ENCODE data around the gene GRHL3.

Gene GRHL3

DNA sequence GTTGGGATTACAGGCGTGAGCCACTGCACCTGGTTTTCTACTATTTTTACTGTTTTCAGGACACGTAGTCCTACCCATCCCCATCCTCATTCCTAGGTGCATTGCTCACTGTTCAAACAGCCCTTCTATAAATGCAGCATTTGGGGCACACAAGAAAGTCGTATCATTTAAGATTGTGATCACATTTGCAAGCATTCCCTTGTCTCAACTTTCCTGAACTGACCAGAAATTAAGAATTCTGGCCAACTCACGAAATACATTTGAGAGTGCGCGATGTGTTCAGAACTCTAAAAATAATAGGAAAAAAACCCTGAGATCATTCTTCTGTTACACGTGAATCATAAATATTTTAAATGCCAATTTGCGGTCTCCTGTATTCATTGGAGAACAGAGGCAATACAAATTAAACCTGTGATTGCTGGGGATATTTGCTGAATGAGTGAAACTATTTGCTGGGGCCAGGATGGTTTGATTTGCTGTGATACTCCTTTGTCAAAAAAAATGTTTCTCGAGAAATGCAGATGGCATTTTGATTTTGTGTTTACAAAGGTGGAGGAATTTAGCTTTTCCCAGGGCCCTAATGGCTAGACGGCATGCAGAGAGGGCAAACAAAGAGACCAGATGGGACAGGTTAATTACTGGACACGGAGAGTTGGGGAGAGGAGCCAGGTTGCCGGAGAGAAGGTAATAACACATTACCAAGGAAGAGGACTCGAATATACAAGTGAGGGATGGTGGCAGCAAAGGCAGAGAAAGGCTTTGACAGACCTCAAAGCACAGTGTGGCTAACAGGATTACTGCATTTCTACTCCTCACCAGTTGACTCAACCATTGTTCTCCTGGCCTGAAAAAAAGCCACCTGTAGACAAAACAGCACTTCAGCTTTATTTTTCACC, 56.0 kb downstream of the GRHL3 start:
- H3K27ac Mint-ChIP-seq: no peak overlapping the region
- H3K4me3 Mint-ChIP-seq: no peak overlapping the region
- no peaks in the 10 kb centered on the region for H3K4me1 Mint-ChIP-seq (ENCODE audit: low read depth)
- no peaks in the 10 kb centered on the region for H3K9me3 Mint-ChIP-seq
- no peak for DNase-seq
- H3K27me3 Mint-ChIP-seq: no peaks in the 10 kb centered on the region
- peaks cover 11% of the 10 kb centered on the region for H3K36me3 Mint-ChIP-seq (ENCODE audit: low read depth)

- Mint-ChIP-seq H3K27ac (no peak overlapping the region), H3K27me3 (no peaks in the 10 kb centered on the region), H3K36me3 (ENCODE audit: low read depth) (peaks cover 19% of the 10 kb centered on the region), H3K9me3 (no peaks in the 10 kb centered on the region), H3K4me3 (no peak overlapping the region), H3K4me1 (ENCODE audit: low read depth) (peaks cover 14% of the 10 kb centered on the region)
- DNase-seq: no peak
Measured at GRCh38 chr1:24379733-24380315, 60.7 kb downstream of the GRHL3 start.

- no peaks in the 10 kb centered on the region for H3K9me3 Mint-ChIP-seq
Measured at GRCh38 chr1:24380508-24380907, 61.4 kb downstream of the GRHL3 start.

DNA sequence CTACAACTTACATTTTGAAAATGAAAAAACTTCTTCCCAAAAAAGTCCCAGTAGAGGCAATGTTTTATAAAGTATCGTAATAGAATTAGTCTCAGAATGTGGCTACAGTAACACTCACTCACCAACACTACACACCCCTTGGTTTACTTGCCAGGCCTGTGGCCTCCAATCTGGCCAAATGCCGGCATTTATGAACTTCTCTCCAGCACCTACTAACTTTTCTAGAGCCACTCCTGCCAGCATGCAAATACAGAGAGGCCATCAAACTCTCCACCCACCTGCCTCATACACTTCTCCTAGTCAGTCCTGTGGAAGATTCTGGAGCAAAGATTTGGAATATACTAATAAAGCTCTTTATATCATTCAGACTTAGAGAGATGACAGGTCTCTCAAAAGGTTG, 62.1 kb downstream of the GRHL3 start:
- Mint-ChIP-seq H3K36me3 (ENCODE audit: low read depth) (peaks cover 19% of the 10 kb centered on the region), H3K4me1 (ENCODE audit: low read depth) (peaks cover 28% of the 10 kb centered on the region), H3K4me3 (no peak overlapping the region), H3K27me3 (no peaks in the 10 kb centered on the region), H3K9me3 (no peaks in the 10 kb centered on the region), H3K27ac (no peak overlapping the region)
- DNase-seq: no peak

More at GRCh38 chr1:24380508-24380907, 61.4 kb downstream of the GRHL3 start:
- no peak overlapping the region for H3K27ac Mint-ChIP-seq
- H3K4me3 Mint-ChIP-seq: no peak overlapping the region
- peaks cover 19% of the 10 kb centered on the region for H3K36me3 Mint-ChIP-seq (ENCODE audit: low read depth)
- H3K27me3 Mint-ChIP-seq: no peaks in the 10 kb centered on the region
- no peak for DNase-seq
- peaks cover 21% of the 10 kb centered on the region for H3K4me1 Mint-ChIP-seq (ENCODE audit: low read depth)

DNA sequence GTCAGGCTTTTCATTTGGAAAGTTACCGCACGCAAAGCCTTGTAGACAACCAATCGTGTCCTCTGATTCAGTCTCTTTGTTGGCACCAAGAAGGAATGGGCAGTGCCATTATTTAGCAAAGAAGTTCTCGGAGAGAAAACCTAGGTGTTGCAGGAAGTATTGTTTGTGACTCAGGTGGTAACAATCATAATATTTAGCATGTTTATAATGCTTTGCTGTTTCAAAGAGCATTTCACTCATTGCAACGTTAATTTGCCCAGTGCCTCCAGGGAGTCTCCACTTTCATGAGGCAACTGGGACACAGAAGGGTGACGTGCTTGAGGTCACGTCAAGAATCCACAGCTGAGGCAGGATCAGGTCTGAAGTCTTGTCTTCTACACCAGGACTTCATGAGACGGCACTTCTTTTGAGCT, 63.0 kb downstream of the GRHL3 start:
- no peaks in the 10 kb centered on the region for H3K9me3 Mint-ChIP-seq
- H3K27me3 Mint-ChIP-seq: no peaks in the 10 kb centered on the region
- no peak for DNase-seq
- peaks cover 21% of the 10 kb centered on the region for H3K36me3 Mint-ChIP-seq (ENCODE audit: low read depth)
- peaks cover 36% of the 10 kb centered on the region for H3K4me1 Mint-ChIP-seq (ENCODE audit: low read depth)
- H3K4me3 Mint-ChIP-seq: no peak overlapping the region
- no peak overlapping the region for H3K27ac Mint-ChIP-seq

DNA sequence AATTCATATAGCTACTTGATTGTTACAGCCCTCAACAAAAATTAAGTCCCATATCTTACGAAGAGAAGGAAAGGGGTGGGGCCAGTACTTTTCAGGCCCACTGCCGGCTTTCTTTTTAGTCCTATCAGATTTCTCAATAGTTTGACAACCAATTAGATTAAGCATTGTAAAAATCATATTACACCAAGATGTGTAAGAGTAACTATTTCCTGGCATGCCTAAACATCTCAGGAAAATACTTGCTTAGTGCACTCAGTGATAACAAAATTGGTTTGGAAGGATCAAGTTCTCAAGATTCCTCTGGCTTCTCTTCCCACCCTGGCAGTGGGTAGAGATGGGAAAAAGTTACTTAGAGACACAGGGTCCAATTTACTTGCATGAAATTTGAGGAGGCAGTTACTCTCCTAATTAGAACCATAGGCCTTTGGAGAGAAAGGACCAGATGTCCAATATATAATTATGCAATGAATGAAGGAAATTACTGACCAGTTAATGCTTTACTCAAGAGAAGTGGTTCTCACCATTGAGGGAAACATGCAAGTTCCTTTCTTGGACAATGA, 64.3 kb downstream of the GRHL3 start:
- H3K36me3 Mint-ChIP-seq (ENCODE audit: low read depth): peaks cover 17% of the 10 kb centered on the region
- no peak overlapping the region for H3K27ac Mint-ChIP-seq
- no peak for DNase-seq
- no peaks in the 10 kb centered on the region for H3K27me3 Mint-ChIP-seq
- no peaks in the 10 kb centered on the region for H3K9me3 Mint-ChIP-seq
- H3K4me3 Mint-ChIP-seq: no peak overlapping the region
- peaks cover 36% of the 10 kb centered on the region for H3K4me1 Mint-ChIP-seq (ENCODE audit: low read depth)

- H3K27me3 Mint-ChIP-seq: no peaks in the 10 kb centered on the region
- H3K9me3 Mint-ChIP-seq: no peaks in the 10 kb centered on the region
- peak overlapping the region; percentile 3 for H3K4me3 Mint-ChIP-seq
- peaks cover 36% of the 10 kb centered on the region for H3K4me1 Mint-ChIP-seq (ENCODE audit: low read depth)
- DNase-seq: peak; percentile 56
- peaks cover 12% of the 10 kb centered on the region for H3K36me3 Mint-ChIP-seq (ENCODE audit: low read depth)
- H3K27ac Mint-ChIP-seq: peak overlapping the region; percentile 67
Measured at GRCh38 chr1:24384251-24385090, 65.3 kb downstream of the GRHL3 start.

GRCh38 chr1:24385160-24385940, 66.2 kb downstream of the GRHL3 start:
- H3K27ac Mint-ChIP-seq: peak overlapping the region; percentile 62
- H3K27me3 Mint-ChIP-seq: no peaks in the 10 kb centered on the region
- peak; percentile 47 for DNase-seq
- peaks cover 14% of the 10 kb centered on the region for H3K36me3 Mint-ChIP-seq (ENCODE audit: low read depth)
- H3K4me3 Mint-ChIP-seq: peak overlapping the region; percentile 16
- H3K9me3 Mint-ChIP-seq: no peaks in the 10 kb centered on the region
- H3K4me1 Mint-ChIP-seq (ENCODE audit: low read depth): peaks cover 38% of the 10 kb centered on the region

DNA sequence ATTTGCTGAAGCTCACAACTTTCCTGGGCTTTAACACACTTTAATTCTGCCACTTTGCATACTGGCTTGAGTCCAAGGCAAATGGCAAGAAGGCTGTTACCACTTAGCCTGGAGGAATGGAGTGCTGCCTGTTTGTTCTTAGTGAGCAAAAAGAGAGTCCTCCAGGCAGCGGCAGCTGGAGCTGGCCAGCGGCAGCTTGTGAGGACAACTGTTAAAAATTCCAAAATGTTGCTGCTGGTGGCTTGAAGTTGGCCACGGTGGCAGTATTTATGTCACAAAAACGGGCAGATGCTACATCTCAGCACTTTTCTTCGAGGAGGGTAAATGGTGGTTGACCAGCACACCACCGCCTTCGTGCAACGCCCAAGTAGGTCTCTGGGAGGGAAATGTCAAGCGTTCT, 67.1 kb downstream of the GRHL3 start:
- peaks cover 15% of the 10 kb centered on the region for H3K36me3 Mint-ChIP-seq (ENCODE audit: low read depth)
- no peak for DNase-seq
- H3K9me3 Mint-ChIP-seq: no peaks in the 10 kb centered on the region
- H3K4me1 Mint-ChIP-seq (ENCODE audit: low read depth): peaks cover 43% of the 10 kb centered on the region
- H3K4me3 Mint-ChIP-seq: no peak overlapping the region
- H3K27ac Mint-ChIP-seq: no peak overlapping the region
- H3K27me3 Mint-ChIP-seq: no peaks in the 10 kb centered on the region

- H3K27ac Mint-ChIP-seq: no peak overlapping the region
- H3K27me3 Mint-ChIP-seq: no peaks in the 10 kb centered on the region
- H3K4me3 Mint-ChIP-seq: no peak overlapping the region
- H3K4me1 Mint-ChIP-seq (ENCODE audit: low read depth): peaks cover 50% of the 10 kb centered on the region
- peaks cover 14% of the 10 kb centered on the region for H3K36me3 Mint-ChIP-seq (ENCODE audit: low read depth)
- no peaks in the 10 kb centered on the region for H3K9me3 Mint-ChIP-seq
- no peak for DNase-seq
Measured at GRCh38 chr1:24386931-24387330, 67.8 kb downstream of the GRHL3 start.

GRCh38 chr1:24387636-24388175, 68.5 kb downstream of the GRHL3 start:
- H3K4me3 Mint-ChIP-seq: no peak overlapping the region
- H3K4me1 Mint-ChIP-seq (ENCODE audit: low read depth): peaks cover 57% of the 10 kb centered on the region
- H3K27ac Mint-ChIP-seq: no peak overlapping the region
- no peaks in the 10 kb centered on the region for H3K9me3 Mint-ChIP-seq
- no peaks in the 10 kb centered on the region for H3K27me3 Mint-ChIP-seq
- DNase-seq: no peak
- peaks cover 12% of the 10 kb centered on the region for H3K36me3 Mint-ChIP-seq (ENCODE audit: low read depth)

- Mint-ChIP-seq H3K27me3 (no peaks in the 10 kb centered on the region), H3K36me3 (ENCODE audit: low read depth) (peaks cover 10% of the 10 kb centered on the region), H3K4me3 (no peak overlapping the region), H3K27ac (no peak overlapping the region), H3K9me3 (no peaks in the 10 kb centered on the region), H3K4me1 (ENCODE audit: low read depth) (peaks cover 64% of the 10 kb centered on the region)
- no peak for DNase-seq
Measured at GRCh38 chr1:24388331-24388885, 69.3 kb downstream of the GRHL3 start.

GRCh38 chr1:24389231-24389678, 70.1 kb downstream of the GRHL3 start:
- H3K4me3 Mint-ChIP-seq: no peak overlapping the region
- no peaks in the 10 kb centered on the region for H3K27me3 Mint-ChIP-seq
- DNase-seq: no peak
- H3K36me3 Mint-ChIP-seq (ENCODE audit: low read depth): peaks cover 8% of the 10 kb centered on the region
- H3K27ac Mint-ChIP-seq: no peak overlapping the region
- no peaks in the 10 kb centered on the region for H3K9me3 Mint-ChIP-seq
- H3K4me1 Mint-ChIP-seq (ENCODE audit: low read depth): peaks cover 62% of the 10 kb centered on the region

Measured in activated T-cell treated with anti-CD3 and anti-CD28 coated beads, Interleukin-2, amount 50 U/mL, for 24 hours (primary cell).